Activated naive CD4-positive, alpha-beta T cell treated with anti-CD3 and anti-CD28 coated beads, Interleukin-2, amount 50 U/mL, for 72 hours (primary cell): ENCODE data around the gene BIRC3. TPM values are rescaled to one million over a fixed set of nuclear protein-coding genes. Genes with fewer than 3 reads are reported as not detected.
"Not testable (repeated sequence)": the region's sequence is repeated elsewhere in the genome, so short reads cannot be mapped to it uniquely, and the experiment has no call there.

ENCODE experiments used
- ATAC-seq, 2 donors: fragments of 150-1000 bp; cut with Tn5 transposase; 2 replicates each; pipeline ENCODE4 v1.10.0; 2021; ENCODE audit warnings: mild to moderate bottlenecking in 2 of 2, moderate library complexity in 2 of 2
- DNase-seq, 2 donors: peaks; one replicate each; pipeline ENCODE4 v3.0.0; 2021 to 2022; ENCODE audit warnings: low spot score in 2 of 2
- H3K27ac Mint-ChIP-seq, 2 donors: one replicate each; pipeline ENCODE4 v1.8.0; 2022; ENCODE audit warnings: mild to moderate bottlenecking in 2 of 2, mixed read lengths in 2 of 2
- H3K36me3 Mint-ChIP-seq, 2 donors: one replicate each; pipeline ENCODE4 v1.8.0; 2022; ENCODE audit warnings: mixed read lengths in 2 of 2
- H3K9me3 Mint-ChIP-seq, 2 donors: one replicate each; pipeline ENCODE4 v1.8.0; 2022; ENCODE audit warnings: mixed read lengths in 2 of 2
- total RNA-seq, 2 donors: library from RNA; stranded (reverse); gene quantifications; one replicate each; pipeline ENCODE4 v1.2.3, GENCODE V29; 2022

The BIRC3 gene
- total RNA-seq, 2 donors from 2014 or later: 131 to 355 TPM

GRCh38 chr11:102341844-102342318 lies 24.6 kb downstream of the BIRC3 start:
- no peak overlapping the region for H3K27ac Mint-ChIP-seq
- ATAC-seq: peak; percentile 33 to 53

GRCh38 chr11:102343809-102344208 lies 26.5 kb downstream of the BIRC3 start:
- DNase-seq (no peak), ATAC-seq (no peak)
- Mint-ChIP-seq H3K27ac (no peak overlapping the region), H3K9me3 (no peaks in the 10 kb centered on the region), H3K36me3 (peaks cover 13 to 16% of the 10 kb centered on the region in 2 donors)

More at GRCh38 chr11:102341844-102342318, 24.6 kb downstream of the BIRC3 start:
- Mint-ChIP-seq H3K36me3 (peaks cover 0 to 4% of the 10 kb centered on the region in 2 donors), H3K9me3 (no peaks in the 10 kb centered on the region)
- peak; percentile 59 to 78 for DNase-seq

GRCh38 chr11:102345904-102346303 lies 28.6 kb downstream of the BIRC3 start:
- Mint-ChIP-seq H3K27ac (peak overlapping the region; percentile 96 to 99), H3K36me3 (peaks cover 13 to 29% of the 10 kb centered on the region in 2 donors), H3K9me3 (no peaks in the 10 kb centered on the region)
- DNase-seq (peak in 1 of 2 donors; percentile 14), ATAC-seq (peak; percentile 19 to 32)

- Mint-ChIP-seq H3K36me3 (peaks cover 13 to 33% of the 10 kb centered on the region in 2 donors), H3K9me3 (no peaks in the 10 kb centered on the region), H3K27ac (peak overlapping the region; percentile 96 to 99)
- DNase-seq (no peak), ATAC-seq (peak in 1 of 2 donors; percentile 0)
These were observed 29.1 kb downstream of the BIRC3 start for GRCh38 chr11:102346456-102346747.

GRCh38 chr11:102346748-102347461 lies 29.6 kb downstream of the BIRC3 start, which contains the start of gene BIRC2:
Gene BIRC2 (plus strand): TSS chr11:102347214. CDS start chr11:102349855, 2,641 bp downstream.
- peak within 1 kb of the TSS; percentile 96 to 99 for H3K27ac Mint-ChIP-seq
- peaks cover 15 to 37% of the 10 kb centered on the region in 2 donors for H3K36me3 Mint-ChIP-seq
- no peaks in the 10 kb centered on the region for H3K9me3 Mint-ChIP-seq
- DNase-seq (peak; percentile 93 to 99), ATAC-seq (peak; percentile 80 to 90)

- peak in 1 of 2 donors; percentile 14 for DNase-seq
These were observed 30.4 kb downstream of the BIRC3 start for GRCh38 chr11:102347462-102348370.

GRCh38 chr11:102357116-102357515 lies 39.8 kb downstream of the BIRC3 start:
- no peak for DNase-seq
- no peak for ATAC-seq
- peaks cover 43 to 83% of the 10 kb centered on the region in 2 donors for H3K36me3 Mint-ChIP-seq
- peak overlapping the region in 1 of 2 donors; percentile 2 for H3K27ac Mint-ChIP-seq
- peaks cover 0 to 17% of the 10 kb centered on the region in 2 donors for H3K9me3 Mint-ChIP-seq

More at GRCh38 chr11:102347462-102348370, 30.4 kb downstream of the BIRC3 start:
- peak in 1 of 2 donors; percentile 17 for ATAC-seq
- H3K36me3 Mint-ChIP-seq: peaks cover 18 to 40% of the 10 kb centered on the region in 2 donors
- no peaks in the 10 kb centered on the region for H3K9me3 Mint-ChIP-seq
- H3K27ac Mint-ChIP-seq: peak overlapping the region; percentile 96 to 98

GRCh38 chr11:102359372-102359771 lies 42.1 kb downstream of the BIRC3 start:
- Mint-ChIP-seq H3K9me3 (peaks cover 0 to 17% of the 10 kb centered on the region in 2 donors), H3K27ac (no peak overlapping the region), H3K36me3 (peaks cover 38 to 68% of the 10 kb centered on the region in 2 donors)
- DNase-seq (no peak), ATAC-seq (no peak)

- H3K36me3 Mint-ChIP-seq: peaks cover 29 to 55% of the 10 kb centered on the region in 2 donors
- ATAC-seq: peak in 1 of 2 donors; percentile 13
- peak overlapping the region; percentile 12 to 56 for H3K27ac Mint-ChIP-seq
- H3K9me3 Mint-ChIP-seq: peaks cover 0 to 17% of the 10 kb centered on the region in 2 donors
- DNase-seq: no peak
These were observed 43.4 kb downstream of the BIRC3 start for GRCh38 chr11:102360681-102361080.

- DNase-seq (no peak), ATAC-seq (peak; percentile 76 to 85)
- H3K9me3 Mint-ChIP-seq: peaks cover 0 to 17% of the 10 kb centered on the region in 2 donors
- H3K27ac Mint-ChIP-seq: peak overlapping the region; percentile 12 to 34
- peaks cover 27 to 55% of the 10 kb centered on the region in 2 donors for H3K36me3 Mint-ChIP-seq
These were observed 44.1 kb downstream of the BIRC3 start for GRCh38 chr11:102361086-102362031.

- ATAC-seq (no peak), DNase-seq (no peak)
- Mint-ChIP-seq H3K9me3 (peaks cover 0 to 5% of the 10 kb centered on the region in 2 donors), H3K27ac (no peak overlapping the region), H3K36me3 (peaks cover 32 to 40% of the 10 kb centered on the region in 2 donors)
These were observed 47.7 kb downstream of the BIRC3 start for GRCh38 chr11:102364991-102365390.

- Mint-ChIP-seq H3K36me3 (peaks cover 19 to 27% of the 10 kb centered on the region in 2 donors), H3K27ac (peak overlapping the region in 1 of 2 donors; percentile 34), H3K9me3 (no peaks in the 10 kb centered on the region)
- DNase-seq (no peak), ATAC-seq (peak in 1 of 2 donors; percentile 36)
These were observed 50.1 kb downstream of the BIRC3 start for GRCh38 chr11:102367364-102367763.

GRCh38 chr11:102368472-102368871 lies 51.2 kb downstream of the BIRC3 start:
- peak; percentile 98 to 99 for ATAC-seq
- Mint-ChIP-seq H3K36me3 (peaks cover 19 to 32% of the 10 kb centered on the region in 2 donors), H3K27ac (peak overlapping the region in 1 of 2 donors; percentile 46), H3K9me3 (no peaks in the 10 kb centered on the region)
- DNase-seq: no peak

GRCh38 chr11:102374633-102375424 lies 57.5 kb downstream of the BIRC3 start:
- not testable (repeated sequence) for DNase-seq, ATAC-seq, H3K27ac Mint-ChIP-seq, H3K9me3 Mint-ChIP-seq
- peaks cover 5 to 30% of the 10 kb centered on the region in 2 donors for H3K36me3 Mint-ChIP-seq
